Endothelial cell of umbilical vein (primary cell): Measurements from ENCODE around the gene DYNC1LI1. TPM values are rescaled to one million over a fixed set of nuclear protein-coding genes. Genes with fewer than 3 reads are reported as not detected.

Source experiments
- BruUV-seq: library from RNA; stranded (reverse); fragments of 400-500 nt; replicated peaks from 2 replicates; lab custom pipeline; 2021; lab: Mats Ljungman, UMichigan
- CTCF ChIA-PET: fragments of 300-600, 350-600 bp; sonication (Branson Sonifier 250); formaldehyde crosslinking; loops from one replicate; lab custom pipeline; 2021; ENCODE audit warnings: antibody characterized with exemption, inconsistent platforms; lab: Charles Lee
- POLR2A ChIA-PET: fragments of 300-600, 350-600 bp; sonication (Branson Sonifier 250); formaldehyde crosslinking; loops from one replicate; lab custom pipeline; 2021; ENCODE audit warnings: antibody characterized with exemption, inconsistent platforms; lab: Charles Lee
- DNase-seq: peaks from one replicate; pipeline ENCODE4 v3.0.0-alpha.2; 2011; ENCODE audit warnings: low read depth, low spot score
- FAIRE-seq: peaks from 2 replicates; lab custom pipeline; 2011; peaks lifted over from hg19 to GRCh38; lab: Jason Lieb, UNC
- H2AFZ ChIP-seq: 2 replicates; pipeline ENCODE4 v1.6.0; 2012; ENCODE audit warnings: low read depth, low read length, control low read depth, inconsistent platforms
- H3K27ac ChIP-seq: 2 replicates; pipeline ENCODE4 v1.5.1; 2011; ENCODE audit warnings: low read depth, mild to moderate bottlenecking, control low read depth, low read length, moderate library complexity; ENCODE audit not compliant: insufficient read depth
- H3K27me3 ChIP-seq, 2 experiments: 2 replicates each; pipeline versions ENCODE4 v1.6.0 to v1.6.1; 2011; ENCODE audit warnings: low read length in 2 of 2, mixed read lengths in 1 of 2; ENCODE audit not compliant: control insufficient read depth in 2 of 2, insufficient read depth in 2 of 2
- H3K36me3 ChIP-seq, 2 experiments: 2 replicates in 1 of 2; 3 replicates in 1 of 2; pipeline ENCODE4 v1.5.1; 2011; ENCODE audit warnings: low read length in 2 of 2, mild to moderate bottlenecking in 1 of 2, moderate library complexity in 1 of 2; ENCODE audit not compliant: control insufficient read depth in 2 of 2, insufficient read depth in 2 of 2; ENCODE audit errors: extremely low read depth in 1 of 2
- H3K4me1 ChIP-seq: 3 replicates; pipeline ENCODE4 v1.5.1; 2011; ENCODE audit warnings: mild to moderate bottlenecking, low read length; ENCODE audit not compliant: control insufficient read depth, insufficient read depth; ENCODE audit errors: extremely low read depth
- H3K4me2 ChIP-seq: 2 replicates; pipeline ENCODE4 v1.6.1; 2011; ENCODE audit warnings: low read length, control low read depth, mixed read lengths; ENCODE audit not compliant: insufficient read depth
- H3K4me3 ChIP-seq, 3 experiments: fragments of 200-600 bp in 1 of 3; sonication (generic), shearing (Covaris generic) in 1 of 3; replicated peaks in 1 of 3; 2 replicates each; pipeline ENCODE4 v1.5.1; 2011 to 2016; ENCODE audit warnings: control low read depth in 3 of 3, low read length in 3 of 3, mild to moderate bottlenecking in 2 of 3, inconsistent platforms in 1 of 3, low read depth in 1 of 3, moderate library complexity in 1 of 3; ENCODE audit not compliant: insufficient read depth in 1 of 3
- H3K79me2 ChIP-seq: 2 replicates; pipeline ENCODE4 v1.6.0; 2012; ENCODE audit warnings: low read length, inconsistent platforms; ENCODE audit not compliant: control insufficient read depth, insufficient read depth
- H3K9ac ChIP-seq: replicated peaks from 2 replicates; pipeline ENCODE3; 2011; ENCODE audit warnings: low read length, control low read depth; ENCODE audit not compliant: insufficient read depth; ENCODE audit errors: extremely low read depth
- H3K9me1 ChIP-seq: replicated peaks from 3 replicates; pipeline ENCODE4 v1.6.0; 2011; ENCODE audit warnings: mild to moderate bottlenecking, low read length; ENCODE audit not compliant: control insufficient read depth, insufficient read depth; ENCODE audit errors: extremely low read depth
- H3K9me3 ChIP-seq: replicated peaks from 2 replicates; pipeline ENCODE4 v1.5.1; 2012; ENCODE audit warnings: low read length, inconsistent platforms; ENCODE audit not compliant: control insufficient read depth, insufficient read depth
- H4K20me1 ChIP-seq: replicated peaks from 2 replicates; pipeline ENCODE3; 2011; ENCODE audit warnings: mild to moderate bottlenecking, low read length; ENCODE audit not compliant: control insufficient read depth, insufficient read depth; ENCODE audit errors: extremely low read depth
- CTCF ChIP-seq, 2 donors: IDR thresholded peaks; 1 replicate in 1 of 2; 2 replicates in 1 of 2; pipeline ENCODE4 v1.5.1; 2011; ENCODE audit warnings: low read length in 2 of 2, mild to moderate bottlenecking in 2 of 2, moderate library complexity in 2 of 2, control low read depth in 1 of 2, inconsistent platforms in 1 of 2, low read depth in 1 of 2; ENCODE audit not compliant: insufficient read depth in 1 of 2; ENCODE audit errors: extremely low read depth in 1 of 2
- FOS ChIP-seq: IDR thresholded peaks from 2 replicates; pipeline ENCODE4 v1.6.1; 2011; ENCODE audit warnings: mild to moderate bottlenecking, low read length, moderate library complexity, borderline replicate concordance; ENCODE audit not compliant: insufficient read depth
- GATA2 ChIP-seq: IDR thresholded peaks from 2 replicates; pipeline ENCODE4 v1.7.0; 2011; ENCODE audit warnings: low read depth, mild to moderate bottlenecking, moderate library complexity, mixed read lengths, low read length; ENCODE audit not compliant: insufficient read length, insufficient read depth
- POLR2A ChIP-seq: IDR thresholded peaks from 2 replicates; pipeline ENCODE4 v1.6.1; 2012; ENCODE audit warnings: low read depth, mild to moderate bottlenecking, control low read depth, low read length
- POLR2AphosphoS5 ChIP-seq: IDR thresholded peaks from 2 replicates; pipeline ENCODE4 v1.6.1; 2012; ENCODE audit warnings: low read depth, mild to moderate bottlenecking, control low read depth, low read length, moderate library complexity; ENCODE audit not compliant: insufficient read depth
- dilution Hi-C: fragments of 300-500 bp; cut with MboI; formaldehyde crosslinking; loops from one replicate; pipeline ENCODE4 v1.15.0; 2019; ENCODE audit warnings: low sequenced_read_pairs; ENCODE audit not compliant: extremely low pct_ligation_motif_present
- intact Hi-C: fragments of 100-400 bp; cut with micrococcal nuclease; formaldehyde crosslinking; loops from one replicate; pipeline ENCODE4 v1.10.0; 2022
- polyA plus RNA-seq, 4 experiments: library from polyadenylated mRNA; depleted of rRNA in 3 of 4; stranded (reverse) in 3 of 4; unstranded in 1 of 4; fragments of >200 nt; gene quantifications; 2 replicates each; pipeline versions ENCODE4 v1.2.1 to v1.2.3, GENCODE V29; 2011 to 2012; ENCODE audit warnings: missing spikeins in 1 of 4
- total RNA-seq: library from RNA; stranded (reverse); gene quantifications from 2 replicates; pipeline ENCODE4 v1.2.3, GENCODE V29; 2021

Gene DYNC1LI1
- total and polyA plus RNA-seq, 2 donors (not counting 3 experiments of a cell fraction or from before 2014, with no cell fraction given), result 14.9 to 47.6 TPM

- Histone ChIP-seq H3K9me3 (no peaks in the 10 kb centered on the region), H2AFZ (peak overlapping the region; percentile 99), H3K4me2 (peak overlapping the region; percentile 100), H3K27me3 (no peaks in the 10 kb centered on the region), H3K36me3 (no peaks in the 10 kb centered on the region), H3K4me1 (peaks cover 19% of the 10 kb centered on the region), H3K79me2 (peaks cover 55% of the 10 kb centered on the region), H3K4me3 (peak overlapping the region; percentile 81 to 99 (median 91)), H3K27ac (peak overlapping the region; percentile 93), H4K20me1 (peaks cover 7% of the 10 kb centered on the region), H3K9ac (peak overlapping the region; percentile 99), H3K9me1 (no peaks in the 10 kb centered on the region)
- peak; percentile 55 for FAIRE-seq
- POLR2A ChIA-PET, result no interaction called here
- BruUV-seq, result no TSS peak
- intact Hi-C loops (loop anchor here (1.0 to 5.0 kb wide), 7 partner anchors 67 to 392 kb away; partner anchors contain the start of genes CMTM6, CMTM7, CMTM8 and CNOT10), dilution Hi-C loops (no loop called here)
- peak; percentile 59 for DNase-seq
- TF ChIP-seq CTCF (IDR thresholded peaks at IDR 0.05; ENCODE audit: extremely low read depth in 1 of 2, insufficient read depth in 1 of 2, low read depth in 1 of 2, low read length in 2 of 2) (no peak), FOS (no peak), GATA2 (no peak), POLR2AphosphoS5 (no peak), POLR2A (no peak)
- CTCF ChIA-PET, result interaction anchor here (0.6 to 1.9 kb wide), 8 partner anchors 10 to 102 kb away, joined by 3 to 7 read pairs (median 4); no protein-coding TSS in a partner anchor
Measured at GRCh38 chr3:32569540-32570420, 878 bp downstream of the DYNC1LI1 start.
